GM12878 (cell line): ENCODE measurements around the gene GPRC5C. TPM values are rescaled to one million over a fixed set of nuclear protein-coding genes. Genes with fewer than 3 reads are reported as not detected.

Experiments
- ATAC-seq: fragments of 200-7000 bp; cut with Tn5 transposase; 3 replicates; pipeline ENCODE4 v1.9.1; 2020; ENCODE audit warnings: mild to moderate bottlenecking, moderate library complexity
- BruUV-seq: library from RNA; stranded (reverse); fragments of 400-500 nt; replicated peaks from 2 replicates; lab custom pipeline; 2021; lab: Mats Ljungman, UMichigan
- CTCF ChIA-PET: fragments of 300-600 bp; sonication (Branson Sonifier 250); formaldehyde crosslinking; extraction: SDS; loops from one replicate; lab custom pipeline; 2021; ENCODE audit warnings: inconsistent platforms; lab: Yijun Ruan, JAX
- POLR2A ChIA-PET: fragments of 350-600 bp; formaldehyde crosslinking; extraction: SDS; loops from one replicate; lab custom pipeline; 2021; ENCODE audit warnings: inconsistent platforms; lab: Charles Lee
- RAD21 ChIA-PET: fragments of 300-600 bp; sonication (Branson Sonifier 250); formaldehyde crosslinking; loops from one replicate; lab custom pipeline; 2023; ENCODE audit warnings: antibody characterized with exemption; ENCODE audit not compliant: unreplicated experiment; lab: Charles Lee
- SMC1A ChIA-PET: fragments of 300-600 bp; sonication (Branson Sonifier 250); formaldehyde crosslinking; loops from one replicate; lab custom pipeline; 2023; ENCODE audit not compliant: unreplicated experiment, uncharacterized antibody; lab: Charles Lee
- DNase-seq: peaks from one replicate; pipeline ENCODE4 v3.0.0-alpha.2; 2011; ENCODE audit warnings: low read depth, low spot score
- FAIRE-seq: peaks from 3 replicates; lab custom pipeline; 2011; peaks lifted over from hg19 to GRCh38; lab: Jason Lieb, UNC
- H2AFZ ChIP-seq: 2 replicates; pipeline ENCODE4 v1.6.0; 2011; ENCODE audit warnings: low read depth, low read length, control low read depth; ENCODE audit not compliant: control insufficient read depth
- H3K27ac ChIP-seq: 2 replicates; pipeline ENCODE4 v1.5.1; 2011; ENCODE audit warnings: control low read depth; ENCODE audit not compliant: control insufficient read depth, insufficient read depth
- H3K27me3 ChIP-seq, 2 experiments: replicated peaks in 1 of 2; 2 replicates each; pipeline versions ENCODE4 v1.6.0 to v1.6.1; 2011; ENCODE audit warnings: low read length in 1 of 2; ENCODE audit not compliant: control insufficient read depth in 2 of 2, insufficient read depth in 2 of 2
- H3K36me3 ChIP-seq, 2 experiments: 2 replicates each; pipeline ENCODE4 v1.5.1; 2011; ENCODE audit warnings: low read length in 1 of 2; ENCODE audit not compliant: control insufficient read depth in 2 of 2, insufficient read depth in 2 of 2
- H3K4me1 ChIP-seq: 2 replicates; pipeline ENCODE4 v1.6.1; 2011; ENCODE audit warnings: mild to moderate bottlenecking, low read length, moderate library complexity, mixed read lengths; ENCODE audit not compliant: control insufficient read depth, insufficient read depth
- H3K4me2 ChIP-seq: 2 replicates; pipeline ENCODE4 v1.6.0; 2011; ENCODE audit warnings: control low read depth; ENCODE audit not compliant: control insufficient read depth, insufficient read depth
- H3K4me3 ChIP-seq: fragments of 200-600 bp; sonication (generic); 2 replicates; pipeline ENCODE4 v1.5.1; 2016
- H3K79me2 ChIP-seq: 2 replicates; pipeline ENCODE4 v1.6.0; 2011; ENCODE audit warnings: low read length; ENCODE audit not compliant: control insufficient read depth, insufficient read depth
- H3K9ac ChIP-seq: 2 replicates; pipeline ENCODE4 v1.8.0; 2011; ENCODE audit warnings: low read length, control low read depth, mixed read lengths; ENCODE audit not compliant: control insufficient read depth, insufficient read depth
- H3K9me3 ChIP-seq: replicated peaks from 3 replicates; pipeline ENCODE4 v1.5.1; 2011; ENCODE audit warnings: mild to moderate bottlenecking, low read length; ENCODE audit not compliant: control insufficient read depth, insufficient read depth
- H4K20me1 ChIP-seq: 2 replicates; pipeline ENCODE4 v1.6.0; 2011; ENCODE audit not compliant: control insufficient read depth, insufficient read depth
- ATF7 ChIP-seq: fragments of 450-650 bp; IDR thresholded peaks from 2 replicates; pipeline ENCODE4 v1.6.1; 2016; ENCODE audit warnings: low read depth, mild to moderate bottlenecking
- CBFB ChIP-seq: IDR thresholded peaks from 2 replicates; pipeline ENCODE4 v1.6.1; 2016; ENCODE audit warnings: antibody characterized with exemption, low read depth
- CHD4 ChIP-seq: fragments of 200-600 bp; sonication (generic); IDR thresholded peaks from 2 replicates; pipeline ENCODE4 v1.6.1; 2016; ENCODE audit warnings: mild to moderate bottlenecking
- CREM ChIP-seq: IDR thresholded peaks from 2 replicates; pipeline ENCODE4 v1.6.1; 2014; ENCODE audit warnings: antibody characterized with exemption, low read depth
- EP300 ChIP-seq, 2 experiments: fragments of 150-350 bp in 1 of 2; IDR thresholded peaks; 2 replicates each; pipeline ENCODE4 v1.6.1; 2011 to 2012; ENCODE audit warnings: low read depth in 2 of 2, low read length in 2 of 2, borderline replicate concordance in 1 of 2, improper control_type of control experiment in 1 of 2, inconsistent platforms in 1 of 2; ENCODE audit not compliant: control insufficient read depth in 1 of 2
- IKZF2 ChIP-seq, 2 experiments: fragments of 450-650 bp; IDR thresholded peaks; 2 replicates each; pipeline ENCODE4 v1.6.1; 2017; ENCODE audit warnings: mild to moderate bottlenecking in 2 of 2, moderate library complexity in 2 of 2
- RCOR1 ChIP-seq: conservative IDR thresholded peaks from 2 replicates; pipeline ENCODE4 v1.6.1; 2012; ENCODE audit warnings: low read depth, low read length, improper control_type of control experiment
- RELB ChIP-seq: fragments of 450-650 bp; IDR thresholded peaks from 2 replicates; pipeline ENCODE4 v1.6.1; 2017; ENCODE audit warnings: low read depth, mild to moderate bottlenecking, moderate library complexity
- SMAD5 ChIP-seq: IDR thresholded peaks from 2 replicates; pipeline ENCODE4 v1.6.1; 2016; ENCODE audit warnings: antibody characterized with exemption, low read depth
- SPI1 ChIP-seq: IDR thresholded peaks from 2 replicates; pipeline ENCODE4 v1.6.1; 2011; ENCODE audit warnings: low read depth, mild to moderate bottlenecking, low read length, moderate library complexity, borderline replicate concordance; ENCODE audit not compliant: insufficient read depth
- STAT1 ChIP-seq: fragments of 450-650 bp; conservative IDR thresholded peaks from 2 replicates; pipeline ENCODE4 v1.6.1; 2014; ENCODE audit warnings: antibody characterized with exemption, mild to moderate bottlenecking
- SUPT20H ChIP-seq: IDR thresholded peaks from 2 replicates; pipeline ENCODE4 v1.6.1; 2011; ENCODE audit warnings: low read depth, mild to moderate bottlenecking, low read length, moderate library complexity, borderline replicate concordance; ENCODE audit not compliant: control insufficient read depth
- TAF1 ChIP-seq: IDR thresholded peaks from 2 replicates; pipeline ENCODE4 v1.6.1; 2011; ENCODE audit warnings: mild to moderate bottlenecking, low read depth, low read length, borderline replicate concordance
- TCF12 ChIP-seq: IDR thresholded peaks from 2 replicates; pipeline ENCODE4 v1.6.1; 2011; ENCODE audit warnings: low read depth, mild to moderate bottlenecking, low read length
- ZBED1 ChIP-seq: IDR thresholded peaks from 2 replicates; pipeline ENCODE4 v1.6.1; 2016; ENCODE audit warnings: borderline replicate concordance
- ZNF217 ChIP-seq: fragments of 450-650 bp; IDR thresholded peaks from 2 replicates; pipeline ENCODE4 v1.6.1; 2017; ENCODE audit warnings: antibody characterized with exemption, mild to moderate bottlenecking
- WGBS: methylation state at CpG from one replicate; pipeline ENCODE4 v1.1.6; 2016; ENCODE audit warnings: low lambda C conversion rate; ENCODE audit not compliant: insufficient replicate concordance, insufficient coverage; ENCODE audit errors: missing lambda C conversion rate; 5-methylcytosine and 5-hydroxymethylcytosine counted together
- in situ Hi-C: fragments of 300-500 bp; cut with MboI; formaldehyde crosslinking; loops from 9 replicates; pipeline ENCODE4 v1.14.3; 2018; ENCODE audit warnings: mixed read lengths
- intact Hi-C: fragments of 100-400 bp; cut with micrococcal nuclease; formaldehyde crosslinking; loops from one replicate; pipeline ENCODE4 v1.14.2; 2022; ENCODE audit not compliant: unreplicated experiment
- polyA plus RNA-seq, 11 experiments: library from polyadenylated mRNA; depleted of rRNA in 4 of 11; unstranded in 6 of 11; stranded (reverse) in 5 of 11; fragments of >200 nt; fragmentation: Nextera tagmentation in 4 of 11; fragmentation: Illumina TruSeq in 1 of 11; extraction: Ambion mirVana in 4 of 11; extraction: Trizol in 1 of 11; gene quantifications; 1 replicate in 1 of 11; 2 replicates in 10 of 11; pipeline versions ENCODE4 v1.2.1 to v1.2.3, GENCODE V29; 2011 to 2016; ENCODE audit warnings: inconsistent platforms in 2 of 11, missing spikeins in 2 of 11, low read depth in 1 of 11
- total RNA-seq, 4 experiments: library from RNA; depleted of rRNA in 3 of 4; stranded (reverse); fragments of >200 nt in 3 of 4; fragmentation: Illumina TruSeq in 1 of 4; extraction: Trizol in 1 of 4; gene quantifications; 2 replicates each; pipeline versions ENCODE4 v1.2.1 to v1.2.3, GENCODE V29; 2013 to 2021
- TF ChIP-seq, protein P1 (sequence below): fragments of 450-650 bp; IDR thresholded peaks from 2 replicates; pipeline ENCODE4 v1.6.1; 2017; ENCODE audit warnings: mild to moderate bottlenecking, low read depth, inconsistent platforms; ENCODE audit not compliant: poor library complexity, severe bottlenecking
- TF ChIP-seq, protein P2 (sequence below), 3 experiments: IDR thresholded peaks in 2 of 3; conservative IDR thresholded peaks in 1 of 3; 2 replicates each; pipeline ENCODE4 v1.5.1; 2011; ENCODE audit warnings: low read depth in 3 of 3, low read length in 3 of 3, mild to moderate bottlenecking in 3 of 3, control low read depth in 2 of 3, moderate library complexity in 2 of 3, inconsistent platforms in 1 of 3, mixed read lengths in 1 of 3; ENCODE audit not compliant: control insufficient read depth in 2 of 3, insufficient read depth in 1 of 3; ENCODE audit errors: extremely low read depth in 1 of 3

The GPRC5C gene
- total and polyA plus RNA-seq, 10 of the 15 experiments (the other 5 are each of a cell fraction or from before 2014, with no cell fraction given): 0.04 to 1.3 (median 0.36) TPM; not detected in 2

DNA sequence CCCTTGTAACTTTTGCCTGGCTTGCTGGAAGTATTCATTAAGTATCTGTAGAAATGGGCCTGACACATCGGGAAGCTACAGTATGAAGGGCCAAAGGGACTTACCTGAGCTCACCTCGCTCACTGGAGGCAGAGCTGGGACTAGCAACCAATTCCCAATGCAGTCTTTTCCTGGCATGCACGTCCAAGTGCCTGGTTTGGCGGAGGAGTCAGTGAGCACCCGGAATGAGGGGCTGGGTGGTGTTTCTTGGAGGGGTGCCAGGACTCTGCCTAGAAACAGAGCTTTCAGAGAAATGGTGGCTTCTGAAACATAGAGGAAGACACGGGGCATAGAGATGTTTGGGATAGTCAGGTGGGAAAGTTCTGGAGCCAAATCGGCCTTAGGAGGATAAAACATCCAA lies 18.4 kb upstream of the GPRC5C start (continued):
- TF ChIP-seq, protein P1, sequence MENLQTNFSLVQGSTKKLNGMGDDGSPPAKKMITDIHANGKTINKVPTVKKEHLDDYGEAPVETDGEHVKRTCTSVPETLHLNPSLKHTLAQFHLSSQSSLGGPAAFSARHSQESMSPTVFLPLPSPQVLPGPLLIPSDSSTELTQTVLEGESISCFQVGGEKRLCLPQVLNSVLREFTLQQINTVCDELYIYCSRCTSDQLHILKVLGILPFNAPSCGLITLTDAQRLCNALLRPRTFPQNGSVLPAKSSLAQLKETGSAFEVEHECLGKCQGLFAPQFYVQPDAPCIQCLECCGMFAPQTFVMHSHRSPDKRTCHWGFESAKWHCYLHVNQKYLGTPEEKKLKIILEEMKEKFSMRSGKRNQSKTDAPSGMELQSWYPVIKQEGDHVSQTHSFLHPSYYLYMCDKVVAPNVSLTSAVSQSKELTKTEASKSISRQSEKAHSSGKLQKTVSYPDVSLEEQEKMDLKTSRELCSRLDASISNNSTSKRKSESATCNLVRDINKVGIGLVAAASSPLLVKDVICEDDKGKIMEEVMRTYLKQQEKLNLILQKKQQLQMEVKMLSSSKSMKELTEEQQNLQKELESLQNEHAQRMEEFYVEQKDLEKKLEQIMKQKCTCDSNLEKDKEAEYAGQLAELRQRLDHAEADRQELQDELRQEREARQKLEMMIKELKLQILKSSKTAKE: no peak

DNA sequence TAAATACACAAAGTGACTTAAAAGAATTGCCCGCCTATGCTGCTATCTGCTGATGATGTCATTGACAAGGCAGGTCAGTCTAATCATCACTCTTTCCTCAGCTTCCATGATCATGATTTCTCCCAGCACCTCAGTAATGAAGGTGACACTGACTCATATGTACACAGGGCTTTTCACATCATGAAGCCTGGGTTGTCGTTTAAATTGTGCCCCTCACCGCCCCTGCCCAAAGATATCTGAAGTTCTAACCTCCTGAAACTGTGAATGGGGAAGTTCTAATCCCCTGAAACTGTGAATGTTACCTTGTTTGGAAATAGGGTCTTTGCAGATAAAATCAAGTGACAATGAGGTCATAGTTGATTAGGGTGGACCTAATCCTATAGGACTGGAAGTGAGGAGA lies 17.4 kb upstream of the GPRC5C start:
- no peak overlapping the region for H3K4me3 ChIP-seq
- ATAC-seq: peak; percentile 74
- intact Hi-C loops (loop anchor here (2.0 kb wide), 1 partner anchor 16 kb away; no protein-coding TSS in a partner anchor), in situ Hi-C loops (no loop called here)
- POLR2A ChIA-PET: no interaction called here
- no peak for FAIRE-seq
- no peaks in the 10 kb centered on the region for H3K27me3 ChIP-seq
- H3K79me2 ChIP-seq: no peaks in the 10 kb centered on the region
- CTCF ChIA-PET: interaction anchor here (1.0 to 2.7 kb wide), 3 partner anchors 34 to 43 kb away, joined by 3 to 10 read pairs (median 3); no protein-coding TSS in a partner anchor
- WGBS: 31% methylated on average over 3 of the region's 3 CpGs
- H3K36me3 ChIP-seq: no peaks in the 10 kb centered on the region
- peak; percentile 43 for DNase-seq
- no TSS peak for BruUV-seq
- H4K20me1 ChIP-seq: no peaks in the 10 kb centered on the region
- 0 out of 2 replicates have a peak overlapping the region, but pooled peaks have one; percentile 18 for H3K27ac ChIP-seq
- H3K9me3 ChIP-seq: no peaks in the 10 kb centered on the region
- no peak overlapping the region for H2AFZ ChIP-seq
- SMC1A ChIA-PET: interaction anchor here (1.1 to 1.2 kb wide), 2 partner anchors 30 to 43 kb away, joined by 3 read pairs; no protein-coding TSS in a partner anchor
- peaks cover 4% of the 10 kb centered on the region; the same call in 1 of the 2 replicates for H3K4me1 ChIP-seq
- RAD21 ChIA-PET: interaction anchor here (0.9 to 3.8 kb wide), 2 partner anchors 16 to 34 kb away, joined by 3 to 16 read pairs; no protein-coding TSS in a partner anchor
- no peak overlapping the region for H3K9ac ChIP-seq
- H3K4me2 ChIP-seq: no peak overlapping the region
- TF ChIP-seq CREM: no peak
- TF ChIP-seq EP300 (IDR thresholded peaks at IDR 0.05; ENCODE audit: borderline replicate concordance in 1 of 2, control insufficient read depth in 1 of 2, low read depth in 2 of 2, low read length in 2 of 2): peak in 1 of 2 experiments; percentile 26; a peak in 1 of 4 replicates
- no peak for TF ChIP-seq TAF1
- TF ChIP-seq STAT1: no peak
- peak; percentile 77 to 78; a peak in 3 of 4 replicates for TF ChIP-seq IKZF2 (IDR thresholded peaks at IDR 0.05)
- TF ChIP-seq CHD4: no peak
- TF ChIP-seq ATF7: peak; percentile 96
- peak; percentile 23; the same call in 1 of the 2 replicates for TF ChIP-seq SPI1
- no peak for TF ChIP-seq ZNF217
- no peak for TF ChIP-seq CBFB
- TF ChIP-seq TCF12: no peak
- TF ChIP-seq RELB: peak; percentile 55; the same call in 1 of the 2 replicates
- TF ChIP-seq RCOR1: no peak
- TF ChIP-seq, protein P2, sequence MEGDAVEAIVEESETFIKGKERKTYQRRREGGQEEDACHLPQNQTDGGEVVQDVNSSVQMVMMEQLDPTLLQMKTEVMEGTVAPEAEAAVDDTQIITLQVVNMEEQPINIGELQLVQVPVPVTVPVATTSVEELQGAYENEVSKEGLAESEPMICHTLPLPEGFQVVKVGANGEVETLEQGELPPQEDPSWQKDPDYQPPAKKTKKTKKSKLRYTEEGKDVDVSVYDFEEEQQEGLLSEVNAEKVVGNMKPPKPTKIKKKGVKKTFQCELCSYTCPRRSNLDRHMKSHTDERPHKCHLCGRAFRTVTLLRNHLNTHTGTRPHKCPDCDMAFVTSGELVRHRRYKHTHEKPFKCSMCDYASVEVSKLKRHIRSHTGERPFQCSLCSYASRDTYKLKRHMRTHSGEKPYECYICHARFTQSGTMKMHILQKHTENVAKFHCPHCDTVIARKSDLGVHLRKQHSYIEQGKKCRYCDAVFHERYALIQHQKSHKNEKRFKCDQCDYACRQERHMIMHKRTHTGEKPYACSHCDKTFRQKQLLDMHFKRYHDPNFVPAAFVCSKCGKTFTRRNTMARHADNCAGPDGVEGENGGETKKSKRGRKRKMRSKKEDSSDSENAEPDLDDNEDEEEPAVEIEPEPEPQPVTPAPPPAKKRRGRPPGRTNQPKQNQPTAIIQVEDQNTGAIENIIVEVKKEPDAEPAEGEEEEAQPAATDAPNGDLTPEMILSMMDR (IDR thresholded peaks at IDR 0.05 in 2 of 3, conservative IDR thresholded peaks at IDR 0.05 in 1 of 3; ENCODE audit: control insufficient read depth in 2 of 3, extremely low read depth in 1 of 3, insufficient read depth in 1 of 3, low read depth in 3 of 3, low read length in 3 of 3): no peak
- no peak for TF ChIP-seq SMAD5
- TF ChIP-seq ZBED1: no peak
- TF ChIP-seq SUPT20H: no peak
